MM.1S (cell line): ENCODE data around the gene HRH2.

ENCODE experiments used
- EZH2 ChIP-seq: fragments of 300-600 bp; sonication (generic); optimal IDR thresholded peaks from 2 replicates; pipeline ENCODE3; 2017; ENCODE audit warnings: low read depth, mild to moderate bottlenecking, antibody characterized with exemption, low read length, mixed read lengths
- TF ChIP-seq, protein P1 (sequence below): fragments of 300-600 bp; sonication (generic); IDR thresholded peaks from 2 replicates; pipeline ENCODE4 v1.5.1; 2016; ENCODE audit warnings: antibody characterized with exemption, low read length, mixed read lengths

DNA sequence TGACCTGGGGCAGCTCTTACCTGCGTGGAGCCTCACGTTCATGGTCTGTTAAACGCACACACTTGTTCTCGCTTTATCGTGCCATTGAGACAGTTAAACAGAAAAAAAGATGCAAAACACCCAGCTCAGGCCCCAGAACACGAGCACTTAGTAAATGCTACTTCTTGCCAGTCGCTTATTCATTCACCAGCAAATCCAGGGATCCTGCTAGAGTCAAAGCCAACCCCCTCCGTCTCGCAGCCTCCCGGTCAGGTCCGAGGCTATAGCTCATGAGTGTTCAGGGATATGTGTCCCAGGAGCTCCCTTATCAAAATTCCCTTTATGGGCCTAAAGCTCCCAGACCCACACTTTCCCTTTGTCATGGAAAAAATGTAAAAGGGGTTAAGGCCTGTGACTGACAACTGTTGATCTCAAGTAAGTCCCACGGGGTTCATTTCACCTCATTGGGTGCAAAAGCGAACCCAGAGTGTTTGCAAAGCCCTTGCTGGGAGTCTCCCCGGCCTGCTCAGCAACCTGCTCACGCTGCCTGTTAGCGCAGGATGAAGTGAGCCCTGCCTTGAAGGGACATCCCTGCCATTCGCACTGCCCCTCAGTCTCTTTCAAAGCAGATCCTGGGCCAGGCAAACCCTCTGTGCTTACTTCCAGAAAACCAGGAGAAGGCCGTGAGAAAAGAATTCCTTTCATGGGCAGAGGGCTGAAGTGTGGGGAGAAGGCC lies 40.7 kb downstream of the HRH2 start:
- TF ChIP-seq, protein P1, sequence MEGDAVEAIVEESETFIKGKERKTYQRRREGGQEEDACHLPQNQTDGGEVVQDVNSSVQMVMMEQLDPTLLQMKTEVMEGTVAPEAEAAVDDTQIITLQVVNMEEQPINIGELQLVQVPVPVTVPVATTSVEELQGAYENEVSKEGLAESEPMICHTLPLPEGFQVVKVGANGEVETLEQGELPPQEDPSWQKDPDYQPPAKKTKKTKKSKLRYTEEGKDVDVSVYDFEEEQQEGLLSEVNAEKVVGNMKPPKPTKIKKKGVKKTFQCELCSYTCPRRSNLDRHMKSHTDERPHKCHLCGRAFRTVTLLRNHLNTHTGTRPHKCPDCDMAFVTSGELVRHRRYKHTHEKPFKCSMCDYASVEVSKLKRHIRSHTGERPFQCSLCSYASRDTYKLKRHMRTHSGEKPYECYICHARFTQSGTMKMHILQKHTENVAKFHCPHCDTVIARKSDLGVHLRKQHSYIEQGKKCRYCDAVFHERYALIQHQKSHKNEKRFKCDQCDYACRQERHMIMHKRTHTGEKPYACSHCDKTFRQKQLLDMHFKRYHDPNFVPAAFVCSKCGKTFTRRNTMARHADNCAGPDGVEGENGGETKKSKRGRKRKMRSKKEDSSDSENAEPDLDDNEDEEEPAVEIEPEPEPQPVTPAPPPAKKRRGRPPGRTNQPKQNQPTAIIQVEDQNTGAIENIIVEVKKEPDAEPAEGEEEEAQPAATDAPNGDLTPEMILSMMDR, result no peak
- no peak for TF ChIP-seq EZH2
